ENCODE results near the gene THRAP3.
"Not testable (repeated sequence)": the region's sequence is repeated elsewhere in the genome, so short reads cannot be mapped to it uniquely, and the experiment has no call there.

The THRAP3 gene

DNA sequence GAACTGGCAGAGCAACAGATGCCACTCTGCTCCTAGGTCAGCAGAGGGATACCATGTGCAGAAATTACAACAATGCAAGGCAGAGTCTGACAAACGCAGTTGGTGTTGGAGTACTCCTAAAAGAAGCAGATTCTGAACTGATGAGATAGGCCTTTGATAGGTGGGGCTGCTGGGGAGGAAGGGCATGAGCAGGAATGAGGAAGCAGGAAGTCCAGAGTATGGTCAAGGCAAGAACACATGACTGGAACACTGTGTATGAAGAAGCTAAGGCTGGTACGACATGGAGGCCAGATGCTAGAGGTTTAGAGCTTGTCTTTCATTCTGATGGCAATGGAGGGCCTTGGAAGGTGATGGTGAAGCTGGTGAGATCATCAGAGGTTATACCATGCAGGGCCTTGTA lies 11.5 kb upstream of the THRAP3 start:
- no peaks in the 10 kb centered on the region for H3K9me3 ChIP-seq (ENCODE audit: control insufficient read depth, low read length)

DNA sequence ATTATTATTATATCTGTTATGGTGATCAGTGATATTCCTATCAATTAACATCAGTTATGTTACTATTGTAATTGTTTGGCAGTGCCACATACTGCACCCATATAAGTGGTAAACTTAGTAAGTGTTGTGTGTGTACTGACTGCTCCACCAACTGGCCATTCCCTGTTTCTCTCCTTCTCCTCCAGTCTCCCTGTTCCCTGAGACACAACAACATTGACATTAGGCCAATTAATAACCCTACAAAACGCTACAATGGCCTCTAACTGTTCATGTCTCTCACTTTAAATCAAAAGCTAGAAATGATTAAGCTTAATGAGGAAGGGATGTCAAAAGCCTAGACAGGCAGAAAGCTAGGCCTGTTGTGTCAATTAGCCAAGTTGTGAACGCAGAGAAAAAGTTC lies 6.6 kb upstream of the THRAP3 start:
- Histone ChIP-seq H3K4me1 (ENCODE audit: control insufficient read depth, insufficient read depth, low read length) (peaks cover 5% of the 10 kb centered on the region), H3K9ac (ENCODE audit: low read length) (no peak overlapping the region), H3K27me3 (ENCODE audit: control insufficient read depth, insufficient read depth, low read length) (no peaks in the 10 kb centered on the region), H3K4me3 (ENCODE audit: low read length) (no peak overlapping the region), H3K36me3 (ENCODE audit: control insufficient read depth, insufficient read depth, low read length) (no peaks in the 10 kb centered on the region), H3K9me3 (ENCODE audit: control insufficient read depth, low read length) (no peaks in the 10 kb centered on the region)

More for the DNA sequence above, 11.5 kb upstream of the THRAP3 start:
- Histone ChIP-seq H3K36me3 (ENCODE audit: control insufficient read depth, insufficient read depth, low read length) (no peaks in the 10 kb centered on the region), H3K9ac (ENCODE audit: low read length) (no peak overlapping the region), H3K27me3 (ENCODE audit: control insufficient read depth, insufficient read depth, low read length) (no peaks in the 10 kb centered on the region), H3K4me1 (ENCODE audit: control insufficient read depth, insufficient read depth, low read length) (peaks cover 6% of the 10 kb centered on the region), H3K4me3 (ENCODE audit: low read length) (no peak overlapping the region)

DNA sequence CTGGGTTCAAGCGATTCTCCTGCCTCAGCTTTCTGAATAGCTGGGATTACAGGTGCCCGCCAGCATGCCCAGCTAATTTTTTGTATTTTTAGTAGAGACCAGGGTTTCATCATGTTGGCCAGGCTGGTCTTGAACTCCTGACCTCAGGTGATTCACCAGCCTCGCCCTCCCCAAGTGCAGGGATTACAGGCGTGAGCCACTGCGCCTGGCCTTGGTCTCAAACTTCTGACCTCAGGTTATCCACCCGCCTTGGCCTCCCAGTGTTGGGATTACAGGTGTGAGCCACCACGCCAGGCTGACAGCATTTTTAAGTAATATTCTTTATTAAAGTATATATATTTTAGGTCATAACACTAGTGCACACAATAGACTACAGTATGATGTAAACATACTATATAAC lies 2.3 kb upstream of the THRAP3 start:
- not testable (repeated sequence) for H3K9me3 ChIP-seq (ENCODE audit: control insufficient read depth, low read length); H3K27me3 ChIP-seq (ENCODE audit: control insufficient read depth, insufficient read depth, low read length); H3K36me3 ChIP-seq (ENCODE audit: control insufficient read depth, insufficient read depth, low read length); H3K9ac ChIP-seq (ENCODE audit: low read length); H3K4me3 ChIP-seq (ENCODE audit: low read length)
- peaks cover 10% of the 10 kb centered on the region for H3K4me1 ChIP-seq (ENCODE audit: control insufficient read depth, insufficient read depth, low read length)

GRCh38 chr1:36222481-36223380 lies 1.5 kb upstream of the THRAP3 start:
- H3K9ac ChIP-seq (ENCODE audit: low read length): peak overlapping the region; percentile 99
- H3K4me3 ChIP-seq (ENCODE audit: low read length): peak overlapping the region; percentile 87
- no peaks in the 10 kb centered on the region for H3K9me3 ChIP-seq (ENCODE audit: control insufficient read depth, low read length)
- no peaks in the 10 kb centered on the region for H3K36me3 ChIP-seq (ENCODE audit: control insufficient read depth, insufficient read depth, low read length)
- peaks cover 11% of the 10 kb centered on the region for H3K4me1 ChIP-seq (ENCODE audit: control insufficient read depth, insufficient read depth, low read length)
- no peaks in the 10 kb centered on the region for H3K27me3 ChIP-seq (ENCODE audit: control insufficient read depth, insufficient read depth, low read length)

DNA sequence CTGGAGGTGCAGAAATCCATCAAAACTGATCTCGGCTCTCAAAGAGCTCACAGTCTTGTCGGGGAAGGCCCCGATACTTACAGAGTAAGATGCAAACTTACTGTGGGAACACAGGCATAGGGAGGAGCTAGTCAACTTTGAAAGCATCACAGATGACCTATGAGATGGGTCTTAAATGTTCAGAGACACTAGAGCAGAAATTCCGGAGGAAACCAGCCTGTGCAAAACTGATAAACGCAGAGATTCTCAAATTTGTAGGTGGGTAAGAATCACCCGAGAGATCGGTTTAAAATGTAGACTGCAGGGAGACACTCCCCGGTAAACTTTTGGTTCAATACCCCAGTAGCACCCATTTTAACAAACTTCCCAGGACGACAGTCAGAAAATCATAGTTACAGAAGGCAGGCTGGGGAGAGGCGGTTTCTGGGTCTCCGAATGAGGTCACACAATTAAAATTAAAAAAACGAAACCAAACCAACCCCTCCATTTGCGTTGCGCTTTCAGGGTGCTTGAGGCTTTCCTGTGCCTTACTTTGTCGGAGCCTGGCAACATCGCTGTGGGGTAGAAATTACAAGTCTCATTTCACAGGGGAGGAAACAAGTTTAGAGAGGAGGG lies 755 bp upstream of the THRAP3 start:
- H3K36me3 ChIP-seq (ENCODE audit: control insufficient read depth, insufficient read depth, low read length): no peaks in the 10 kb centered on the region
- no peaks in the 10 kb centered on the region for H3K9me3 ChIP-seq (ENCODE audit: control insufficient read depth, low read length)
- H3K27me3 ChIP-seq (ENCODE audit: control insufficient read depth, insufficient read depth, low read length): no peaks in the 10 kb centered on the region
- peak overlapping the region; percentile 99 for H3K9ac ChIP-seq (ENCODE audit: low read length)
- peak overlapping the region; percentile 87 for H3K4me3 ChIP-seq (ENCODE audit: low read length)
- H3K4me1 ChIP-seq (ENCODE audit: control insufficient read depth, insufficient read depth, low read length): peaks cover 11% of the 10 kb centered on the region

- H3K4me3 ChIP-seq (ENCODE audit: low read length): peak overlapping the region; percentile 92
- H3K27me3 ChIP-seq (ENCODE audit: control insufficient read depth, insufficient read depth, low read length): no peaks in the 10 kb centered on the region
- peak overlapping the region; percentile 87 for H3K9ac ChIP-seq (ENCODE audit: low read length)
- no peaks in the 10 kb centered on the region for H3K9me3 ChIP-seq (ENCODE audit: control insufficient read depth, low read length)
- no peaks in the 10 kb centered on the region for H3K36me3 ChIP-seq (ENCODE audit: control insufficient read depth, insufficient read depth, low read length)
- H3K4me1 ChIP-seq (ENCODE audit: control insufficient read depth, insufficient read depth, low read length): peaks cover 11% of the 10 kb centered on the region
Measured at GRCh38 chr1:36224537-36225282, 467 bp downstream of the THRAP3 start.

- peak overlapping the region; percentile 87 for H3K9ac ChIP-seq (ENCODE audit: low read length)
- H3K9me3 ChIP-seq (ENCODE audit: control insufficient read depth, low read length): no peaks in the 10 kb centered on the region
- H3K27me3 ChIP-seq (ENCODE audit: control insufficient read depth, insufficient read depth, low read length): no peaks in the 10 kb centered on the region
- H3K4me1 ChIP-seq (ENCODE audit: control insufficient read depth, insufficient read depth, low read length): peaks cover 11% of the 10 kb centered on the region
- no peaks in the 10 kb centered on the region for H3K36me3 ChIP-seq (ENCODE audit: control insufficient read depth, insufficient read depth, low read length)
- peak overlapping the region; percentile 92 for H3K4me3 ChIP-seq (ENCODE audit: low read length)
Measured at GRCh38 chr1:36225283-36225899, 1.1 kb downstream of the THRAP3 start.

GRCh38 chr1:36230279-36230678 lies 6.0 kb downstream of the THRAP3 start:
- not testable (repeated sequence) for H3K9ac ChIP-seq (ENCODE audit: low read length); H3K36me3 ChIP-seq (ENCODE audit: control insufficient read depth, insufficient read depth, low read length); H3K9me3 ChIP-seq (ENCODE audit: control insufficient read depth, low read length); H3K27me3 ChIP-seq (ENCODE audit: control insufficient read depth, insufficient read depth, low read length); H3K4me3 ChIP-seq (ENCODE audit: low read length)
- peaks cover 13% of the 10 kb centered on the region for H3K4me1 ChIP-seq (ENCODE audit: control insufficient read depth, insufficient read depth, low read length)

DNA sequence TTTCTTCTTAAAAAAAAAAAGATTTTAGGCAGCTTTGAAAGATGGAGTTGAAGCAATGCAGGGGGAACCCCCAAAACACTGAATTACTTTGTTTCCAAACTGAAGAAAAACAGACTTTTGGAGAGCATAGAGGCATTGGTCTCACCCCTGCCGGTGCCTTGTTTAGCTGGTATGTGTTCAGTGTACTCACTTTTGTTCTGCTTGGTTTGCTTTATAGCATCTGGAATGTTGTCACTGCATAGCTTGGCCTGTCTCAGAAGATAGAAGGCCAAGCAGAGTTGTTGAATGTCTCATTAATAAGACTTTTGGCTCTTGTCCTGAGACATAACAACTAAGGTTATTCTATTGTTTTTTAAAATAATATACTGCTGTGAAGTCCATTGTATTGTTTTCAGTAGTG lies 6.9 kb downstream of the THRAP3 start:
- H3K9ac ChIP-seq (ENCODE audit: low read length): no peak overlapping the region
- H3K4me1 ChIP-seq (ENCODE audit: control insufficient read depth, insufficient read depth, low read length): peaks cover 13% of the 10 kb centered on the region
- no peak overlapping the region for H3K4me3 ChIP-seq (ENCODE audit: low read length)
- no peaks in the 10 kb centered on the region for H3K27me3 ChIP-seq (ENCODE audit: control insufficient read depth, insufficient read depth, low read length)
- no peaks in the 10 kb centered on the region for H3K36me3 ChIP-seq (ENCODE audit: control insufficient read depth, insufficient read depth, low read length)
- no peaks in the 10 kb centered on the region for H3K9me3 ChIP-seq (ENCODE audit: control insufficient read depth, low read length)

GRCh38 chr1:36232212-36233095 lies 8.2 kb downstream of the THRAP3 start:
- Histone ChIP-seq H3K4me3 (ENCODE audit: low read length) (no peak overlapping the region), H3K9ac (ENCODE audit: low read length) (no peak overlapping the region), H3K9me3 (ENCODE audit: control insufficient read depth, low read length) (no peaks in the 10 kb centered on the region), H3K4me1 (ENCODE audit: control insufficient read depth, insufficient read depth, low read length) (peaks cover 11% of the 10 kb centered on the region), H3K27me3 (ENCODE audit: control insufficient read depth, insufficient read depth, low read length) (no peaks in the 10 kb centered on the region), H3K36me3 (ENCODE audit: control insufficient read depth, insufficient read depth, low read length) (no peaks in the 10 kb centered on the region)

GRCh38 chr1:36236302-36236701 lies 12.1 kb downstream of the THRAP3 start:
- H3K9me3 ChIP-seq (ENCODE audit: control insufficient read depth, low read length): no peaks in the 10 kb centered on the region
- peaks cover 23% of the 10 kb centered on the region for H3K4me1 ChIP-seq (ENCODE audit: control insufficient read depth, insufficient read depth, low read length)
- no peak overlapping the region for H3K4me3 ChIP-seq (ENCODE audit: low read length)
- no peaks in the 10 kb centered on the region for H3K36me3 ChIP-seq (ENCODE audit: control insufficient read depth, insufficient read depth, low read length)
- no peaks in the 10 kb centered on the region for H3K27me3 ChIP-seq (ENCODE audit: control insufficient read depth, insufficient read depth, low read length)
- no peak overlapping the region for H3K9ac ChIP-seq (ENCODE audit: low read length)

All from mucosa of stomach (tissue), 1 donor.